ENCODE results near the gene ARID2. TPM values are rescaled to one million over a fixed set of nuclear protein-coding genes. Genes with fewer than 3 reads are reported as not detected.

Gene ARID2
- total RNA-seq, 1 experiment from 2014 or later = 15.4 TPM

DNA sequence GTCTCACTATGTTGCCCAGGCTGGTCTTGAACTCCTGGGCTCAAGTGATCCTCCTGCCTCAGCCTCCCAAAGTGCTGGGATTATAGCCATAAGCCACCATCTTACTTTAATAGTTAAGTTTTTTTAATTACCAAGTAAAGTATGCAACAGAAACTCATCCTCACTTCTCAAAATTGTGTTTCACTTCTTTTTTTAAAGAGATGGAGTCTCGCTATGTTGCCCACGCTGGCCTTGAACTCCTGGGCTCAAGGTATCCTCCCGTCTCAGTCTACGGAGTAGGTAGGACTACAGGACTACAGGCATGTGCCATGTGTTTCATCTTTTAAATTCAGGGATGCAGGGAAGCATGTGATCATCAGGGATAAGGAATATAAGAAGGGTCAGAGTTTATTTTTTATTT lies 17.2 kb upstream of the ARID2 start:
- Histone ChIP-seq H3K79me2 (ENCODE audit: low read length) (no peaks in the 10 kb centered on the region), H3K9me2 (replicated peaks; ENCODE audit: low read length) (no peaks in the 10 kb centered on the region), H3K9ac (ENCODE audit: low read length) (no peak overlapping the region), H3K4me1 (ENCODE audit: insufficient read depth, low read length) (no peaks in the 10 kb centered on the region), H3K4me3 (ENCODE audit: low read length) (no peak overlapping the region), H3K27me3 (ENCODE audit: low read length) (no peaks in the 10 kb centered on the region), H4K20me1 (ENCODE audit: low read length) (no peaks in the 10 kb centered on the region), H3K27ac (ENCODE audit: low read length) (no peak overlapping the region), H3K4me2 (ENCODE audit: low read length) (no peak overlapping the region), H3K36me3 (ENCODE audit: low read depth, low read length) (no peaks in the 10 kb centered on the region), H2AFZ (ENCODE audit: low read length) (no peak overlapping the region), H3K9me3 (ENCODE audit: low read length) (no peaks in the 10 kb centered on the region), H3F3A (ENCODE audit: low read length, unreplicated experiment) (no peaks in the 10 kb centered on the region)
- intact Hi-C loops (cut with micrococcal nuclease) = no loop called here
- no peak for ATAC-seq
- ChIA-PET CTCF (no interaction called here), POLR2A (ENCODE audit: unreplicated experiment) (no interaction called here)
- no peak for DNase-seq
- TF ChIP-seq, protein P1, sequence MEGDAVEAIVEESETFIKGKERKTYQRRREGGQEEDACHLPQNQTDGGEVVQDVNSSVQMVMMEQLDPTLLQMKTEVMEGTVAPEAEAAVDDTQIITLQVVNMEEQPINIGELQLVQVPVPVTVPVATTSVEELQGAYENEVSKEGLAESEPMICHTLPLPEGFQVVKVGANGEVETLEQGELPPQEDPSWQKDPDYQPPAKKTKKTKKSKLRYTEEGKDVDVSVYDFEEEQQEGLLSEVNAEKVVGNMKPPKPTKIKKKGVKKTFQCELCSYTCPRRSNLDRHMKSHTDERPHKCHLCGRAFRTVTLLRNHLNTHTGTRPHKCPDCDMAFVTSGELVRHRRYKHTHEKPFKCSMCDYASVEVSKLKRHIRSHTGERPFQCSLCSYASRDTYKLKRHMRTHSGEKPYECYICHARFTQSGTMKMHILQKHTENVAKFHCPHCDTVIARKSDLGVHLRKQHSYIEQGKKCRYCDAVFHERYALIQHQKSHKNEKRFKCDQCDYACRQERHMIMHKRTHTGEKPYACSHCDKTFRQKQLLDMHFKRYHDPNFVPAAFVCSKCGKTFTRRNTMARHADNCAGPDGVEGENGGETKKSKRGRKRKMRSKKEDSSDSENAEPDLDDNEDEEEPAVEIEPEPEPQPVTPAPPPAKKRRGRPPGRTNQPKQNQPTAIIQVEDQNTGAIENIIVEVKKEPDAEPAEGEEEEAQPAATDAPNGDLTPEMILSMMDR (conservative IDR thresholded peaks at IDR 0.05; ENCODE audit: low read depth, low read length) = no peak
- TF ChIP-seq EZH2phosphoT487 (IDR thresholded peaks at IDR 0.05; ENCODE audit: borderline replicate concordance, low read length) = no peak
- TF ChIP-seq EZH2 (IDR thresholded peaks at IDR 0.05; ENCODE audit: low read length, unreplicated experiment) = no peak
- BruUV-seq (replicated peaks) = no TSS peak

DNA sequence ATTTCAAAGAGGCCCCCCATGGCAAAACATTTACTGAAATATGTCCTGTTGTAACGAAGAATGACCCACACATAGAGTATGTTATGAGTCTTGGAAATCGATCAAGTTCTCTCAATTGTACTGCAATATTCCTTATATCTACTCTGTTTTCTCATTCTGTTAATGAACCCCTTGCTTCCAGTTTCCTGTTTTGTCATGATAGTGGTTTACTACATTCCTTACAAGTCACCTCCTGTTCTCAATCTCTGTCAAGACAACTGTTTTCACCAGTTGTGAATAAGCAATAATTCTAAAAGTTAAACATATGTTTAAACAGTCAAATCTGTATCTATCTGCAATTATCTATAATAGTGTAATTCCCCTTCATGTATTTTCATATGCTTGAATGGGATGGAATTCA lies 16.4 kb upstream of the ARID2 start:
- H3K9me2 ChIP-seq (replicated peaks; ENCODE audit: low read length) = no peaks in the 10 kb centered on the region
- no peak overlapping the region for H3K27ac ChIP-seq (ENCODE audit: low read length)
- no peaks in the 10 kb centered on the region for H3F3A ChIP-seq (ENCODE audit: low read length, unreplicated experiment)
- BruUV-seq (replicated peaks) = no TSS peak
- POLR2A ChIA-PET (ENCODE audit: unreplicated experiment) = no interaction called here
- H3K4me1 ChIP-seq (ENCODE audit: insufficient read depth, low read length) = no peaks in the 10 kb centered on the region
- no peaks in the 10 kb centered on the region for H3K27me3 ChIP-seq (ENCODE audit: low read length)
- intact Hi-C loops (cut with micrococcal nuclease) = no loop called here
- H3K79me2 ChIP-seq (ENCODE audit: low read length) = no peaks in the 10 kb centered on the region
- no peak overlapping the region for H2AFZ ChIP-seq (ENCODE audit: low read length)
- no peaks in the 10 kb centered on the region for H3K9me3 ChIP-seq (ENCODE audit: low read length)
- CTCF ChIA-PET = no interaction called here
- ATAC-seq (no peak), DNase-seq (no peak)
- H4K20me1 ChIP-seq (ENCODE audit: low read length) = no peaks in the 10 kb centered on the region
- no peak overlapping the region for H3K9ac ChIP-seq (ENCODE audit: low read length)
- TF ChIP-seq EZH2 (IDR thresholded peaks at IDR 0.05; ENCODE audit: low read length, unreplicated experiment) = no peak
- no peak for TF ChIP-seq EZH2phosphoT487 (IDR thresholded peaks at IDR 0.05; ENCODE audit: borderline replicate concordance, low read length)
- TF ChIP-seq, protein P1 (conservative IDR thresholded peaks at IDR 0.05; ENCODE audit: low read depth, low read length) = no peak
- H3K4me2 ChIP-seq (ENCODE audit: low read length) = no peak overlapping the region
- no peaks in the 10 kb centered on the region for H3K36me3 ChIP-seq (ENCODE audit: low read depth, low read length)
- no peak overlapping the region for H3K4me3 ChIP-seq (ENCODE audit: low read length)

DNA sequence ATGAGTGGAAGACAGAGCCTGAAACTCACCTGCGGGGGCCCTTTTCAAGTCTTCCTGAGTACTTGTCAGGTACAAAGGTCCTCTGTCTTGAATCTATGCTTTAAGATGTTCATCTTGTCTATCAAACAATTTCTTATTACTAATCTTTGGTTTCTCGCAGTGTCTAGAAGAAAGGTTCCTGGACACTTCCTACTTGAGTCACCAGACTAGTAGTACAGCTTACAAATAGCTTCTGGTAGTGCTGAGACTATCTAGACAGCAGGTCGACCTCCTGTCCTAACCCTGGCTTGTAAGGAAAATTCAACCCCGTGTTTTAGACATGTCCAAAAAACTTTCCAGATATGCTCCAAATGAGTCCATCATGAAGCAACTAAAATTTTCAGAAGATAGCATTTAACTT lies 11.2 kb upstream of the ARID2 start:
- ChIA-PET CTCF (no interaction called here), POLR2A (ENCODE audit: unreplicated experiment) (no interaction called here)
- H2AFZ ChIP-seq (ENCODE audit: low read length) = no peak overlapping the region
- H3K9ac ChIP-seq (ENCODE audit: low read length) = no peak overlapping the region
- no peak overlapping the region for H3K4me2 ChIP-seq (ENCODE audit: low read length)
- peaks cover 1% of the 10 kb centered on the region; the same call in 1 of the 2 replicates for H3K4me1 ChIP-seq (ENCODE audit: insufficient read depth, low read length)
- no peaks in the 10 kb centered on the region for H3K27me3 ChIP-seq (ENCODE audit: low read length)
- DNase-seq (no peak), ATAC-seq (no peak)
- TF ChIP-seq EZH2 (IDR thresholded peaks at IDR 0.05; ENCODE audit: low read length, unreplicated experiment) (no peak), EZH2phosphoT487 (IDR thresholded peaks at IDR 0.05; ENCODE audit: borderline replicate concordance, low read length) (no peak)
- TF ChIP-seq, protein P1 (conservative IDR thresholded peaks at IDR 0.05; ENCODE audit: low read depth, low read length) = no peak
- H4K20me1 ChIP-seq (ENCODE audit: low read length) = no peaks in the 10 kb centered on the region
- BruUV-seq (replicated peaks) = no TSS peak
- H3K79me2 ChIP-seq (ENCODE audit: low read length) = peaks cover 32% of the 10 kb centered on the region
- no peaks in the 10 kb centered on the region for H3K9me2 ChIP-seq (replicated peaks; ENCODE audit: low read length)
- no peaks in the 10 kb centered on the region for H3K36me3 ChIP-seq (ENCODE audit: low read depth, low read length)
- no peaks in the 10 kb centered on the region for H3F3A ChIP-seq (ENCODE audit: low read length, unreplicated experiment)
- no peak overlapping the region for H3K27ac ChIP-seq (ENCODE audit: low read length)
- no peaks in the 10 kb centered on the region for H3K9me3 ChIP-seq (ENCODE audit: low read length)
- no peak overlapping the region for H3K4me3 ChIP-seq (ENCODE audit: low read length)
- intact Hi-C loops (cut with micrococcal nuclease) = no loop called here

Data from PC-3 (cell line).